Measurements from ENCODE around the gene KIF3A.

The KIF3A gene

DNA sequence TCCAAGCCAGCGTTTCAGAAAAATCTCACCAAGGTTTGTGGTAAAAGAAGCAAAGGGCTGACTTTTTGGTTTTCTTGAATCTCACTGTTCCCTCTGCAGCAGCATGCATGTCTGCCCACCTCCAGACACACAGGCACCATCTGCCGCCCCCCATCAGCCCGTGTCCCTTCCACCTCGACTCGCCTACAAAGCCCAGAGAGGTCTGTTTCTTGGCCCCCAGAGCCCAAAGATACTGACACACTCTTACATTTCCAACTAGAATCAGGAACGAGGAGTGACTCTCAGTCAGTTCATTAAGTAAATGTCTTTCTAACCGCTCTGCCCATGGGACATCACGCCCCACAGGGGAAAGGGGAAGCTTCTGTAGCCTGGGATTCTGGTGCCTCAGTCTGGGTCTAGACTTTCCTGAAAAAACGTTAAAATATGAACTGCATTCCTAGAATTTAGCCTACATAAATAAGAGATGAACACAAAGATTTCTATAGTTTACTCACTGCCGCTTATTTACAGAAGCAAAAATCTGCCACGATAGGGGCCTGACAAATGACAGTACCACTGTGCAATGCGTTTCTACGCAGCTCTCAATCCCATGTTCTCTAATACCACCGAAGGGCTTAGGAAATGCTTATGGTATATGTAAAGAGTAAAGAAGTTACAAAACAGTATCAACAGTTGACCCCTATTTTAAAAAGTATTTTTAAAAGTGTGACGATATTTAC lies 59.5 kb downstream of the KIF3A start:
- DNase-seq (ENCODE audit: low spot score), result no peak

DNA sequence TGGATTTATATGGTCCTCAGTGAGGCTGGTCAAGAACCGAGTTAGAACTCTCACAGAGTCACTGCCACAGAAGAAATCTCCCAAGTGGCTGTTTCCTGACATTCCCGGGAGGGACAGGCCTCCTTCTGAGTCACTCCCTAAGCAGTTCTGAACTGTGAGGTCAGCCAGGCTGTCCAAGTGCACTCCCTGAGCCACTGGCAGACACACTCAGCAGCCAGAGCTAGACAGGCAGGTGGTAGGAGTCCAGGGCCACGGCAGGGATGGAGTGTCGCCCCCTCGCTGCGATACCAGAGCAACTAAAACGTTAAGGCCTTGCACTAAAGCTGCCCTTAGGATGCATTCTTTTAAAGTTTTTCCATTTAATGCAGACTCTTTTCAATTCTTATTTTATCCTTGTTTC lies 60.2 kb downstream of the KIF3A start:
- no peak for DNase-seq (ENCODE audit: low spot score)

- DNase-seq (ENCODE audit: low spot score), result no peak
Measured at GRCh38 chr5:132675936-132676689, 61.2 kb downstream of the KIF3A start.

- no peak for DNase-seq (ENCODE audit: low spot score)
Measured at GRCh38 chr5:132674671-132675506, 62.5 kb downstream of the KIF3A start.

DNA sequence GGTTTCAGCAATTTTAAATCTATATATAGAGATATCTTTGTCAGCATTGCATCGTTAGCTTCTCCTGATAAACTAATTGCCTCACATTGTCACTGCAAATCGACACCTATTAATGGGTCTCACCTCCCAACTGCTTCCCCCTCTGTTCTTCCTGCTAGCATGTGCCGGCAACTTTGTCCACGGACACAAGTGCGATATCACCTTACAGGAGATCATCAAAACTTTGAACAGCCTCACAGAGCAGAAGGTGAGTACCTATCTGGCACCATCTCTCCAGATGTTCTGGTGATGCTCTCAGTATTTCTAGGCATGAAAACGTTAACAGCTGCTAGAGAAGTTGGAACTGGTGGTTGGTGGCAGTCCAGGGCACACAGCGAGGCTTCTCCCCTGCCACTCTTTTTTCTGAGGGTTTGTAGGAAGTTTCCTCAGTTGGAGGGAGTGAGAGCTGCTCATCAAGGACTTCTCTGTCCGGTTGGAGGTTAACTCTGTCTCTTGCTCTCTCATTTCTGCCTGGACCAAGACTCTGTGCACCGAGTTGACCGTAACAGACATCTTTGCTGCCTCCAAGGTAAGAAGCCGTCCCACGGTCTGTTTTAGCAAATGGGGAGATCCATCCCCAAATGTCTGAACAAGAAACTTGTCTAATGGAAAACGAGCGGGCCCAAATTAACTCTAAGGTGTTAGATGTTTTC lies 63.3 kb downstream of the KIF3A start, which contains the start of gene IL4:
IL4 (plus strand) TSS at position 51 of the 692 bp plus-strand sequence; CDS start at position 113, 62 bp downstream.
- DNase-seq (ENCODE audit: low spot score), result no peak

DNA sequence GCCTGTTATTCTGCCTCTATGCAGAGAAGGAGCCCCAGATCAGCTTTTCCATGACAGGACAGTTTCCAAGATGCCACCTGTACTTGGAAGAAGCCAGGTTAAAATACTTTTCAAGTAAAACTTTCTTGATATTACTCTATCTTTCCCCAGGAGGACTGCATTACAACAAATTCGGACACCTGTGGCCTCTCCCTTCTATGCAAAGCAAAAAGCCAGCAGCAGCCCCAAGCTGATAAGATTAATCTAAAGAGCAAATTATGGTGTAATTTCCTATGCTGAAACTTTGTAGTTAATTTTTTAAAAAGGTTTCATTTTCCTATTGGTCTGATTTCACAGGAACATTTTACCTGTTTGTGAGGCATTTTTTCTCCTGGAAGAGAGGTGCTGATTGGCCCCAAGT lies 63.9 kb downstream of the KIF3A start:
- no peak for DNase-seq (ENCODE audit: low spot score)

DNA sequence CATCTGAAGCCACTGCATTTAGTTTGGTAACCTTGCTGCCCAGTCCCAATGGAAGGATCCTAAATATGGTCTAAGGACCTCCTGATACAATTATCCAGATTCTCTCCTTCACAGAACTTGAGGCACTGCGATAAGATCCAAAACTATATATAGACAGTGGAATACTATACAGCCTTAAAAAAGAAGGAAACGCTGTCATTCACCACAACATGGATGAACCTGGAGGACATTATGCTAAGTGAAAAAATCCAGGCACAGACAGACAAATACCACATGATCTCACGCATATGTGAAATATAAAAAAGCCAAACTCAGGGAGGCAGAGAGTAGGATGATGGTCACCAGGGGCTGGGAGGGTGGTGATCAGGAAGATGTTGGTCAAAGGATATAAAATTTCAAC lies 66.3 kb downstream of the KIF3A start:
- DNase-seq (ENCODE audit: low spot score), result no peak

GRCh38 chr5:132669966-132670882 lies 67.1 kb downstream of the KIF3A start:
- no peak for DNase-seq (ENCODE audit: low spot score)

- DNase-seq (ENCODE audit: low spot score), result no peak
Measured at GRCh38 chr5:132669455-132669820, 67.9 kb downstream of the KIF3A start.

- DNase-seq (ENCODE audit: low spot score), result no peak
Measured at GRCh38 chr5:132668706-132669454, 68.5 kb downstream of the KIF3A start.

DNA sequence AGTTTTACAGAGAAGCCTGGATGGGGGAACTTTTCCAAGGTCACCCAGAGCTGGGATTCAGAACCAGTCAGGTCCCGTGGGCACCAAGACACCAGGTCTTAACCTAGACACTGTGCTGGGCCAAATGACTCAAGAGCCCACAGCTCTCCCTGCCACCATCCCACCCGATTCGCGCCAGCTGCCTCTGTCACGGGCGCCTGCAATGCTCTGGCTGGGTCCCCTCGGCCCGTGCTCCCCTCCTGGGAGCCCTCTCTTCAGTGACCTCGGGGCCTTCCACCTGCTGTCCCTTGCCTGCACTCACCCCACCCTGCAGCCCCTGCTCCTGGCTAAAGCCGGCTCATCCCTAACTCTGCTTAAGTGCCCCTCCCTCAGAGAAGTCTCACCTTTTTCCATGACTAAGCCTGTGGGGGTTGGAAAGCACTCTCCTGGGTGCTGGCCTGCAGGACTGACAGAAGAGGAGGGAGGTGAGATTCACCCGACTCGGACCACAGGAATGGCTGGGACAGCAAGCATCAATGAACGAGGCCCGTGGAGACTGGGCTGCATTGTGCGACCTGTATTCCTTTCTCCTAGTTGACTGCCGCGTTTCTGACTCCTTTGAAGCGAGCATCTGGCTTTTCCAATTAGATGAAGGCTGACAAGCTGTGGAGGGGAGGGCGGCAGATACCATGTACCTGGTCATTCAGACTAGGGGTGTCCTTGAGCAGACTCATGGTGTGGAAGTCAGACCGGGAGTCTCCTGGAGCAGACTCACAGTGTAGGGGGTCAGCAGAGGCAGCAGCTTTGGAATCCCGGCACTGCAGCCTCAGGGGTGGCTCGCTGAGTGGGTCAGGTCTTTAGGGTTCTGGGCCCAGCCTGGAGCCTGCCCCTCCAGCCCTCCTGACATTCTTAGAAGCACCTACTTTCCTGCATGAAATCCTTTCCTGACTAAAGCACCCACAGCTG lies 69.3 kb downstream of the KIF3A start:
- no peak for DNase-seq (ENCODE audit: low spot score)

DNA sequence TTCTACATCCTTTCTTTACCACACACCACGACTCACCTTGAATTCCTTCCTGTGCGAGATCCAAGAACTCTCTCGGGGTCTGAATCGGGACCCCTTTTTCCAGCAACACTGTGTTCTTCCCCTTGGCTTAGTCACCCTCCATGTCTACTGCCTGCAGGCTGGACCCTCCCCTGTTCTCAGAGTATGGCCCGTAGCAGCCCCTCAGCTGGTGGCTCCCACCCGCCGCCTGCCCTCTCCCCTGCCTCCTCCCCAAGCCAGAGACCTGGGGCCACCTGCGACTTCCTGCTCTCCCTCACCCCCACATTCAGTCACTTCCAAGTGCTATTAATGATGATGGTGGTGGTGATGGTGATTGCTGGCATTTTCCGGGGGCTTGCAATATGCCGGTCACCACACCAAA lies 70.0 kb downstream of the KIF3A start:
- DNase-seq (ENCODE audit: low spot score), result no peak

GRCh38 chr5:132666310-132667123 lies 70.8 kb downstream of the KIF3A start:
- DNase-seq (ENCODE audit: low spot score), result no peak

DNA sequence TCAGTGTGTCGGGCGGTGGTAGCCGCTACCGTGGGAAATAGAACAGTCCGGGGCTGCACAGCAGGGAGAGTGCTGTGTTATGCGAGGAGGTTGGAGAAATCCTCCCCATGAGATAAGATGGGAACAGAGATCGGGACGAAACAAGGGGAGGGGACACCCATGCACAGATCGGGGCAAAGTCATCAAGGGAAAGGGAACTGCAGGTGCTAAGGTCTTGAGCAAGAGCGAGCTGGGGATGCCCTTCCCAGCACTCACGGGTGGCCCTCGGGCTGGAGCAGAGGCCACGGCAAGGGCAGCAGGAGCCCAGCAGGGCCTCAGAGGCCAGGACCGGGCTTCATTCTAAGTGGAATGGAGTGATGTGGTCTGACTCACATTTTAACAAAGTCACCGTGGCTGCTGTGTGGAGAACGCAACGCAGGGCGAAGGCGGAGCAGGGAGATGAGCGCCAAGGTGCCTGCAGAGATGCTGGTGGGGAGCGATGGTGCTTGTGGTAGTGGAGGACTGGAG lies 71.7 kb downstream of the KIF3A start:
- DNase-seq (ENCODE audit: low spot score), result no peak

DNA sequence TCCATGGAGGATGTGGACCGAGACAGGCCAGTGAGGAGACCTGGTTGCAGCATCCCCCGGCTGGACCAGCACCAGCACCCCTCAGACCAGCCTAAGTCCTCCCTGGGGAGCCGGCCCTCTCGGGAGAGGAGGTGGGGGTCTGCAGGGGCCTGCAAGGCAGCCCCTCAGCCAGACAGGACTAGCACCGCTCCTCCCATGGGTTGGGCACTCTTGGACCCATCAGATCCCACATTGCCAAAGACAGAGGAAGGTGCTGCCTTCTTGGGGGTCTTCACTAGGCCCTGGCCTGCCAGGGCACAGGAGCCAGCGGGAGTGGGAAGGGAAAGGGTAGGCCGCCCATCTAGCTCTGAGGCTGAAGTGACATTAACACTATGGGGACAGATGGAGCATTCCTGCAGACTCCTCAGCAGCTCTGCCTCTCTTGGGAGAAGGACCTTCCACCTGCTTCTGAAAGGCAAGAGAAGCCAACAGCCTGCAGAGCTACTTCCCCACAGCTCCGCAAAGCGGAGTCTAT lies 72.6 kb downstream of the KIF3A start:
- no peak for DNase-seq (ENCODE audit: low spot score)

GRCh38 chr5:132663771-132664695 lies 73.3 kb downstream of the KIF3A start:
- DNase-seq (ENCODE audit: low spot score), result no peak

All from germinal center (tissue), 1 donor.